Measurements from ENCODE around the gene AQP2. TPM values are rescaled to one million over a fixed set of nuclear protein-coding genes. Genes with fewer than 3 reads are reported as not detected.

The AQP2 gene
- total RNA-seq, 1 donor: not detected

DNA sequence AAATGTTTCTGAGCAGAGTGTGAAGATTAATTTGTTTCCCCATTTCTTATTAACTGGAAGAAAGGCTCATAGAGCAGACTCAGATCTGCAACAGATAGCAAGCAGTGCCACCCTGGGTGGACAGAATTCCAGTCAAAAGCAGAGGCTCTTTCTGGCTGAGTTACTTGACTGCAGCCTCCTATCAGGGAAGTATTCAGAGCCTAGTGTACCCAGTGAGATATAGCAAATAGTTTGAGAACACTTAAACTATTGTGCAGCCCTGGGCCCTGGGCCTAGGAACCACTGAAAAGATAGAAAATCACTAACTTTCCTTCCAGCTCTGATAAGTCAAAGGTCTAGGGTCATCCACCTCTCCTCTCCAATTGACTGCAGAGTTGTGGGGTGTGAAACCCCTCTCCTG, 11.2 kb upstream of the AQP2 start:
- DNase-seq (ENCODE audit: low read depth): no peak
- no peak overlapping the region for H3K4me3 ChIP-seq (ENCODE audit: low read depth, low read length)
- TF ChIP-seq, protein P1, sequence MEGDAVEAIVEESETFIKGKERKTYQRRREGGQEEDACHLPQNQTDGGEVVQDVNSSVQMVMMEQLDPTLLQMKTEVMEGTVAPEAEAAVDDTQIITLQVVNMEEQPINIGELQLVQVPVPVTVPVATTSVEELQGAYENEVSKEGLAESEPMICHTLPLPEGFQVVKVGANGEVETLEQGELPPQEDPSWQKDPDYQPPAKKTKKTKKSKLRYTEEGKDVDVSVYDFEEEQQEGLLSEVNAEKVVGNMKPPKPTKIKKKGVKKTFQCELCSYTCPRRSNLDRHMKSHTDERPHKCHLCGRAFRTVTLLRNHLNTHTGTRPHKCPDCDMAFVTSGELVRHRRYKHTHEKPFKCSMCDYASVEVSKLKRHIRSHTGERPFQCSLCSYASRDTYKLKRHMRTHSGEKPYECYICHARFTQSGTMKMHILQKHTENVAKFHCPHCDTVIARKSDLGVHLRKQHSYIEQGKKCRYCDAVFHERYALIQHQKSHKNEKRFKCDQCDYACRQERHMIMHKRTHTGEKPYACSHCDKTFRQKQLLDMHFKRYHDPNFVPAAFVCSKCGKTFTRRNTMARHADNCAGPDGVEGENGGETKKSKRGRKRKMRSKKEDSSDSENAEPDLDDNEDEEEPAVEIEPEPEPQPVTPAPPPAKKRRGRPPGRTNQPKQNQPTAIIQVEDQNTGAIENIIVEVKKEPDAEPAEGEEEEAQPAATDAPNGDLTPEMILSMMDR (IDR thresholded peaks at IDR 0.05; ENCODE audit: insufficient read depth, low read depth, low read length): no peak

DNA sequence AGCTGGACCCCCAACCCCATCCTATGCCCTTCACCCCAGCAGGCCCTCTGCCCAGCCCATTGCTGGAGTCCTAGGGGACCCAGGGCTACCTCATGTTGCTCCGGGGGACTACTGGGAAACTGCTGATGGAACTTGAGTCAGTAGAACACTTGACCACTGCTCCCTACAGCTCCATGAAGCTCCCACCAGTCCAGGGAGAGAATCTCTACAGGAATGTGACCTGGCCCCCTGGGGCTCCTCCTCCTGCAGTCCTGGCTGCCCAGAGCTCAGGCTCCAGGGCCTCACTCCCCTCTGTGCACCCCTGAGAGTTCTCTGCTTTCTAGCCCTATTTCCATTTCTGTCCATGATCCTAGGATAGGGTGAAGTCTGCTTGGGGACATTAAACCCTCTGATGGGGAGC, 10.8 kb upstream of the AQP2 start:
- no peak for DNase-seq (ENCODE audit: low read depth)
- H3K4me3 ChIP-seq (ENCODE audit: low read depth, low read length): no peak overlapping the region
- TF ChIP-seq, protein P1 (IDR thresholded peaks at IDR 0.05; ENCODE audit: insufficient read depth, low read depth, low read length): no peak

DNA sequence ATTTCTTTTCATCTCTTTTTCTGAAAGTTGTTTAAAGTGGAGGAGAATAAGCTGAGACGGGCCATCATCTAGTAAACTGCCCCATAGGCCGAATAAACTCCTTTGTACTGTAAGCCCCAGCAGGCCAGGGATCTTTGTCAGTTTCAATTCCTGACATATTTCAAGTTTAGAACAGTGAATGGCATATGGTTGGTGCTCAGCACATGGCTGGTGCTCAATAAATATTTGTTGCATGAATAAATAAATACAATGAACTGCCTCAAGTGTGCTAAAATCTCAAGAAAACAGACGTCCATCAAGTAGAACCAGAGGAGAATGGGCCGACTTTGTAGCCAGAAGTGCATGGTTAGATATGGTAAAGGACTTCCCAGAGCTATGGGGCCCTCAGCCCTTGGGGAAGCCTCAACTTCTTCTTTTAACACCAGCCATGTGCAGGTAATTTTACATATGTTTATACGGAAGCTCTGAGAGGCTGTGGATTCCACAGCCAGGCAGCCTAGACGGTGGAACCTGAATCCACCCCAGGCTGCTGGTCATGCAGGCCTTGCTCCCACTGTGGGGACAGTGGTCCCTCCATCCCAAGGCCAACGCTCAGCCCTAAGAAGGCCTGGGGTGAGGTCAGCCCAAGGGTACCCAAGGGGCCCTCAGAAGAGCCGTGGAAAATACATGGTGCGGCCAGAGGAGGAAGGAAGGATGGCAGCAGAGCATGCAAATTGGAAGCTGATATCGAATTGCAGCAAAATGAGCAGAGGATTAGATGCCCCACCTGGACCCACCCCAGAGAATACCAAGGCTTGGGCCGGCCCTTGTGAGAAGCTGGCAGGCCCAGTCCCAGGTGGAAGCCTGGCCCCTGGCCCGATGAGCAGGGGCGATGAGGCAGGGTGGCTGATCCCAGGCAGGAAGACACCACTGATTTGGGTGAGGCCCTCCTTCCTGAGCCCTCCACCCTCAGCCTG, 8.7 kb upstream of the AQP2 start:
- DNase-seq (ENCODE audit: low read depth): no peak
- no peak overlapping the region for H3K4me3 ChIP-seq (ENCODE audit: low read depth, low read length)
- TF ChIP-seq, protein P1 (IDR thresholded peaks at IDR 0.05; ENCODE audit: insufficient read depth, low read depth, low read length): no peak

DNA sequence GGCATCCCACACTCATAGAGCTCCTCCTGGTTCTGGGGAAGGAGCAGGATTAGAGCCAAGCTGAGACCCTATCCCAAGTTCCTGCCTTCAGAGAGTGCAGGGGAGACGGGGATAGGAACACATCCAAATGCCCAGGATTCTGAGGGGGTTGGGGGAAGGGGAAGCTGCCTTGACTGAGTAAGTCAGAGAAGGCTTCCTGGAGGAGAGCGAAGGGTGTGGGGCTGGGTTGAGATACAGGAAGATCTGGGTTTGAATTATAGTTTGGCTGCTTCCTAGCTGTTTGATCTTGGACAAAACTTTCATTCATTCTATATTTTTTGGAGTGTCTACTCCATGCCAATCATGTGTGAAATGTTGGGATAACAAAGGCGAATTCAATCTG, 8.0 kb upstream of the AQP2 start:
- DNase-seq (ENCODE audit: low read depth): no peak
- H3K4me3 ChIP-seq (ENCODE audit: low read depth, low read length): no peak overlapping the region
- TF ChIP-seq, protein P1 (IDR thresholded peaks at IDR 0.05; ENCODE audit: insufficient read depth, low read depth, low read length): no peak

DNA sequence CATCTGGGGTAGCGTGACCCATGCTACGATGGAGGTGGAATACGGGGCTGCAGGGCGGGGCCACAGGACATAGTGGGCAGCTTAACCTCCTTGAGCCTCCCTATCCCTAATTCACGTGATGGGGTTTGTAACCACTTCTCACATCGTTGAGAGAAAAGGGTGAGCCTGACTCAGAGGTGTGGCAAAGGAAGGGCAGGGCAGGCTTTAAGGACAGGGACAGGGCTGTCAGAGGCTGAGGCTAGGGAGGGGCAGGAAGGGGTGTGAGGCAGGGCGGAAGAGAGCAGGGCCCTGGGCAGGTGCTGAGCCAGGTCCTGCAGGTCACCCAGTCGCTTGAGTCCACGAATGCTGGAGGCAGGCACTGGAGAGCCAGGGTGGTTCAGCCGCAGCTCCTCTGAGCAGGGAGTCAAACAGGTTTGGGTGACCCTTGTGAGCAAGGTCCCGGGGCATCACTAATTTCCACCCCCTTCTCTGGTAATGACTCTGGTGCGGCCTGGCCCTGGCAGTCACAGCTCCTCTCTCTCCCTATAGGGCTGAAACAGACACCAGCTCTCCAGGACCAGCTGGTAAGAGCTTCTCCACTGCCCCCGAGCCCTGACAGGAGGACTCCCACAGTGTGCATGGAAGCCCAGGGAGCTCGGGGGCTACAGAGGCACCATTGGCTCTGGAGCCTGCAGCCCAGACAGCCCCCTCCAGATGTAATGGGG, 7.5 kb upstream of the AQP2 start:
- no peak overlapping the region for H3K4me3 ChIP-seq (ENCODE audit: low read depth, low read length)
- TF ChIP-seq, protein P1 (IDR thresholded peaks at IDR 0.05; ENCODE audit: insufficient read depth, low read depth, low read length): no peak
- DNase-seq (ENCODE audit: low read depth): no peak

DNA sequence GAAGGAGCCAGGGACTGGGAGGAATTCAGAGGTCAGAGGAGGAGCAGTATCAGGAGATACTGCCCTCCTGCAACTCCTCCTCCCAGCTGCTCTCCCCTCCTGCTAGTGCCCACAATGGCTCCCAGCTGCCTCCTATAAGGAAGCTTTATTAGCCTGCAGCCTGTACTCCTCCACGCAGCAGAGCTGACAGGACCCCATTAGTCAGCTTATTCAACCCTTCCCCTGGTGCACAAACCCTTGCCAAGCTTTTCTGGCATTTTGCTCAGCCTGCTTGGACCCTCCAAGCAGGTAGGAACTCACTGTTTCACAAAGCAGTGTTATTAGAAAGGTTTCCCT, 6.9 kb upstream of the AQP2 start:
- no peak overlapping the region for H3K4me3 ChIP-seq (ENCODE audit: low read depth, low read length)
- TF ChIP-seq, protein P1 (IDR thresholded peaks at IDR 0.05; ENCODE audit: insufficient read depth, low read depth, low read length): no peak
- no peak for DNase-seq (ENCODE audit: low read depth)
